Measurements from ENCODE around the gene AMER2.
A peak's percentile ranks its signal among the peaks of the same experiment; 100 is the strongest.

The AMER2 gene

DNA sequence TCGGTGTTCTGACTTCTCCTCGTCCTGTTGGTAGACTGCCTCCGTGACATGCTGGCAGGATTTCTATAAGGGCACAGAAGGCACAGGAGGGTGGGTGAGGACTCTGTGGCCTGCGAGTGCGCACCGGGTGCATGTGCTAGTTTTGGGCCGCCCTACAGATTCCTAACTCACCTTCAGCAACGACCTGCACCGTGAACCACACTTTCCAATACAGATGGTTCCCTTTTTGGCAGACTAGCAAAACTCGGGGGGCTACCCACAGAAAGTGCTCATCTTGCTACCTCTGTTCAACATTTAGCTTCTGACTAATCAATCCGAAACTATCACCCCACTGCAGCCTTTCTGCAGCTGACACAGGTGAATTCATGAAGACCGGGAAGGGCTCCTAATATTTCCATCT lies 14.1 kb upstream of the AMER2 start:
- H3K4me3 ChIP-seq (ENCODE audit: low read depth, low read length), result no peak overlapping the region
- TF ChIP-seq, protein P1, sequence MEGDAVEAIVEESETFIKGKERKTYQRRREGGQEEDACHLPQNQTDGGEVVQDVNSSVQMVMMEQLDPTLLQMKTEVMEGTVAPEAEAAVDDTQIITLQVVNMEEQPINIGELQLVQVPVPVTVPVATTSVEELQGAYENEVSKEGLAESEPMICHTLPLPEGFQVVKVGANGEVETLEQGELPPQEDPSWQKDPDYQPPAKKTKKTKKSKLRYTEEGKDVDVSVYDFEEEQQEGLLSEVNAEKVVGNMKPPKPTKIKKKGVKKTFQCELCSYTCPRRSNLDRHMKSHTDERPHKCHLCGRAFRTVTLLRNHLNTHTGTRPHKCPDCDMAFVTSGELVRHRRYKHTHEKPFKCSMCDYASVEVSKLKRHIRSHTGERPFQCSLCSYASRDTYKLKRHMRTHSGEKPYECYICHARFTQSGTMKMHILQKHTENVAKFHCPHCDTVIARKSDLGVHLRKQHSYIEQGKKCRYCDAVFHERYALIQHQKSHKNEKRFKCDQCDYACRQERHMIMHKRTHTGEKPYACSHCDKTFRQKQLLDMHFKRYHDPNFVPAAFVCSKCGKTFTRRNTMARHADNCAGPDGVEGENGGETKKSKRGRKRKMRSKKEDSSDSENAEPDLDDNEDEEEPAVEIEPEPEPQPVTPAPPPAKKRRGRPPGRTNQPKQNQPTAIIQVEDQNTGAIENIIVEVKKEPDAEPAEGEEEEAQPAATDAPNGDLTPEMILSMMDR (IDR thresholded peaks at IDR 0.05; ENCODE audit: insufficient read depth, low read depth, low read length, missing control alignments), result no peak
- peak; percentile 59 for DNase-seq (ENCODE audit: low read depth)

DNA sequence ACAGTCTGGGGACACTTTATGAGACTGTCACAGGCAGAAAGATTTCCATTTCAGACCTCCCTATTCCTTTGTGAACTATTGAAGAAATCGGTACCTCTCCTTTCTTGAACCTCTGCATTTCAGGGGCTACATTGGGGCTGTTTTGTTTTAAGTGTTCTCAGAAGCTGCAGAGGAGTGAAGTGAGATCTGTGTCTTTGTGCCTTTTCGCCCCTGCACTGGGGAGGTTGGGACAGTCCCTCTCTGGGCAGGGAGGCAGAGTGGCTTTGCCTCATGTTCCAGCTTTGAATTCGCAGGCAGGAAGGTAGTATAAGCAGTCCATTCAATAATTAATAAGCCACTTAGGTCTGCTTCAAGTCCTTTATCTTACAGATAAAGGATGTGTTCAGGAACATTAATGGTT lies 9.5 kb upstream of the AMER2 start:
- H3K4me3 ChIP-seq (ENCODE audit: low read depth, low read length), result peak overlapping the region; percentile 16
- peak; percentile 51 for DNase-seq (ENCODE audit: low read depth)
- TF ChIP-seq, protein P1 (IDR thresholded peaks at IDR 0.05; ENCODE audit: insufficient read depth, low read depth, low read length, missing control alignments), result no peak

DNA sequence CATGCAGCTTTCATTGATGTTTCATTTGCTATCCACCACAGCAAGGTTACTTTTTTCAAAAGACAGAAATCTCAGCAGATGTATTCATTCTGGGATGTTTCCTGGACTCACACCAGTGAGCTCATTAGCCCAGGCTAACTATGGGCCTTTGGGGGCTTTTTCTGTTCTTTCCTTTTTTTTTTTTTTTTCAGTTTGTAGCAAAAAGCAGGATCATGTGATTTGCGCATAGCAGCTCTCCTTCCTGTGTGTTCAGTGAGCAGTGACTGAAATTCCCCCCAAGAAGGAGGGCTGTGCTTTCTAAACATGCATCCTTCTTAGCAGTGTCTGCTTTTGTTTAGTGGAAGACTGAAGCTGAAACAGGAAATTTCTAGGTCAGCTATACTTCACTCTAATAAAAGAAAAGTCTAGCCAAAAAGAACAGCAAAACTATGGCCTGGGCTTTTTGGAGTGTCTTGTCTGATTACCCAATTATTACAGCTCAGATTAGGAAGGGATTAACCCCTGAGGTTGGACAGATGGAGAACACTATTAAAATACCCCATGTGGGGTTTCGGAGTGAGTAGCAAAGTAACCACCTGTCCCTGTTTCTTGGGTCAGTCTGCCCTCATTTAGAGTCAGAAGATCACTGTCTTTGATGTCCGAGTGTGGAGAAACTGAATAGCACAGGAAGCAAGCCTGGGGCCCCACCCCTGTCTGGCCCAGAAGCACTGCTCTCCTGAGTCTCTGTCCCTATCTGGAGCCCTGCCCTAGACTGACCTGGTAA lies 8.9 kb upstream of the AMER2 start:
- TF ChIP-seq, protein P1 (IDR thresholded peaks at IDR 0.05; ENCODE audit: insufficient read depth, low read depth, low read length, missing control alignments), result no peak
- peak overlapping the region; percentile 16 for H3K4me3 ChIP-seq (ENCODE audit: low read depth, low read length)
- peak; percentile 88 for DNase-seq (ENCODE audit: low read depth)

DNA sequence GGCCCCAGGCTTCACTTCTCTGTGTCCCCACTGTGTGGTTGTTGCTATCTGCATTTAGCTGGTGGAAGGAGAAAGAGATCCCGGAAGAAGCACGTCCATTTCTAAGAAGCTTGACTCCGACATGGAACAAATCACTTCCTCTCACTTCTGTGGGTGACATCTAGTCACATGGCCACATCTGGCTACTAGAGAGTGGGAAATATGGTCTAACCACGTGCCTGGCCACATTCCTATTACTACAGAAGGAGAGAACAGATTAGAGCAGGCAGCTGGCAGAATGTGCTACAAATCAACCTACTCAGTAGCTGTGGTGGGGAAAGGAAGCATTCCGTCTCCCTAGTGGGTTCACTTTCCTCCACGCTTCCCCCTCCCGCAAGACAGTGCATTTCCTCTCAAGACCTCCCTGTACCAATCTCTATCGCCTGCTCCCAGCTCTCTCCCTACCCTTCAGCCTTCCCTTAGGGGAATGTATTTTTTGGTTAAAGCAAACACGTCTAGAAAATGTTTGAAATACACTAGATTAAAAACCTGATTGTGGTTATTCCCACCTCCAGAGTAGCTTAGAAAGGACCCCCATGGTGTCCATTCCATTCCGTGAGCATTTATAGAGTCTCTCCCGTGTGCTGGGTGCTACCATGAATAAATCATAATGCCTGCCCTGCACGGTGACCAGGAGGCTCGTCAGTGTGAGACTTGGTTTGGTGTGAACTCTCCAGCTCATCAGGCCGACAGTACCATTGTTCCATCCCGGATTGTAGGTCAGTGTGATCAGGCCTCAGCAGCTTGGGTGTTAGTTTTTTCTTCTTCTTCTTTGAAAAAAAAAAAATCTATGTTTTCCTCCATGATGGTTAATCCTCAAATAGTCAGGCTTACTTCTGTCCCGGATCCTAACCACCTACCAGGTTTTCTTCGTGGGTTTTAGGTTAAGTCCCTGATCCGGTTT lies 8.0 kb upstream of the AMER2 start:
- H3K4me3 ChIP-seq (ENCODE audit: low read depth, low read length), result peak overlapping the region; percentile 3; the same call in 1 of the 2 replicates
- TF ChIP-seq, protein P1 (IDR thresholded peaks at IDR 0.05; ENCODE audit: insufficient read depth, low read depth, low read length, missing control alignments), result no peak
- DNase-seq (ENCODE audit: low read depth), result peak; percentile 37

DNA sequence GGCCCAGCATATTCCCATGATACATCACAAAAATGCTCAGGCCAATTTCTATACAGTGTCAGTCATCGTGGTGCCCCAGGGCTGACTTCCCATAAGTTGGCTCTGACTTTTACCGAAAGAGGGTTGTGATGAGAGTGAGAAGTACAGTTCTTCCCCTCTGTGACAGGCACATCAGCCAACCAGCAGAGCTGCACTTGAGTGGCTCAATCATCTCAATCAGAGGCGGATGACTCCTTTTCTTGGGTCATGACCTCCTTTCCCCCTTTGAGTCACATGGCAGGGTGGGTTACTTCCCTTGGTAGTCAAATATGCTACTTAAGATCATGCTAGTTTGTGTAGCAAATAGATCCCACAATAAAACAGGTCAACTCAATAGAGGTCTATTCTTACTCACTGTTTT lies 6.9 kb upstream of the AMER2 start:
- H3K4me3 ChIP-seq (ENCODE audit: low read depth, low read length), result no peak overlapping the region
- DNase-seq (ENCODE audit: low read depth), result peak; percentile 50
- TF ChIP-seq, protein P1 (IDR thresholded peaks at IDR 0.05; ENCODE audit: insufficient read depth, low read depth, low read length, missing control alignments), result no peak

DNA sequence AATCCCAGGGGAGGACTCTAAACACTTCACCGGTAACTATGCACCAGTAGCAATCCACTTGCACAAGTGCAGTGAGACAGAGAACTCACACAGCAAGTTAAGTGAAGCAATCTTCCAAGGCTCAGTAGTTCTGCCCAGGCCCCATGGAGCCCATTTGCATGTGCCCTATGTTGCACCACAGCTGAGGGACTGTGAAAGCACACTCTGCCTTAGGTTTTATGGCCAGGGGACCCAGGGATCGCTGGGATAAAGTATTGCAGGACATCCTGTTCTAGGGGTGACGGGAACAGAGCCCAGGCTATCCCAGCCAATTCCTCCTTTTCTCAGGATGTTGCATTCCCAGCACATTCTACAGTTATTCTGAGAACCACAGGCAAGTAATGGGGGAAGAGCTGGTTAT lies 6.0 kb upstream of the AMER2 start:
- H3K4me3 ChIP-seq (ENCODE audit: low read depth, low read length), result no peak overlapping the region
- no peak for DNase-seq (ENCODE audit: low read depth)
- TF ChIP-seq, protein P1 (IDR thresholded peaks at IDR 0.05; ENCODE audit: insufficient read depth, low read depth, low read length, missing control alignments), result no peak

All from GM12865 (cell line).